PFSK-1 (cell line): ENCODE results near the gene PRKCI.

ENCODE experiments used
- POLR2AphosphoS5 ChIP-seq: IDR thresholded peaks from 2 replicates; pipeline ENCODE4 v1.6.1; 2012; ENCODE audit warnings: low read depth, mild to moderate bottlenecking, control low read depth, low read length, moderate library complexity
- SIN3A ChIP-seq: IDR thresholded peaks from 2 replicates; pipeline ENCODE4 v1.6.1; 2012; ENCODE audit warnings: mild to moderate bottlenecking, low read length, moderate library complexity, borderline replicate concordance; ENCODE audit not compliant: insufficient read depth

DNA sequence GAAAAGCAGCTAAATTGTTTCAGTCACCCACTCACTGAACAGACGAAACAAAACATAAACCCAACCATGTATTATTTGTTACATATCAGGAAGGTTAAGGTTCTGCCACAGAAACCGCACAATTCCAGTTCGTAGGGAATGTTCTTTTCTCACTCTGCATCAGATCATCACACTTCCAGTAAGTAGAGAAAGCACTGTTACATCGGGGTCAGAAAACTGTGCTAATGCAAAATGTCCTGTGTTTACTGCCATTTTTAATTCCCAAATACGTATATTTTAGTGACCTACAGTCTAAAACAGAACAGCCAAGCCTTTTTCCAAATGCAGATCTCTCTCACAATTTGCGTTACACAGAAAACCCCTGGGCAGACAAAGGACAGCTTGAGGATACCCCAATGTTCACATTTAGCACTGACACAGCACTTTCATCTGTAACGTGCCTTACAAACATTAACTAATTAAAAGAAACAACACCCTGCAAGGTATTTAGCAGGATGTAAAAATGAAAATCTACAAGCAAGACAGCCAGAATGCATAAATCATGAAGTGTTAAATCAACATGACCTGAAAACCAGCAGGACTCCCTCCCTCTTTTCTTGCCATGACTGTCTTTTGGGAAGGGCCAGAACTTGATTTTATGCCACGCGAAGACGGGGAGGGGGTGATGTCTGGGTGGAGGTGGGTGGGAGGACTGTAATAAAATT, 100.5 kb downstream of the PRKCI start:
- TF ChIP-seq POLR2AphosphoS5 (no peak), SIN3A (no peak)
